Fibroblast of lung (primary cell): ENCODE measurements around the gene ITLN1. TPM values are rescaled to one million over a fixed set of nuclear protein-coding genes. Genes with fewer than 3 reads are reported as not detected.
"Not testable (repeated sequence)": the region's sequence is repeated elsewhere in the genome, so short reads cannot be mapped to it uniquely, and the experiment has no call there.

Source experiments
- DNase-seq, 2 donors: peaks; one replicate each; pipeline versions ENCODE4 v3.0.0 to v3.0.0-alpha.2; 2010; ENCODE audit warnings: low read depth in 2 of 2
- H2AFZ ChIP-seq: 2 replicates; pipeline ENCODE4 v1.5.1; 2012; ENCODE audit warnings: low read length, control low read depth, inconsistent platforms
- H3K27ac ChIP-seq: 2 replicates; pipeline ENCODE4 v1.5.1; 2011; ENCODE audit warnings: low read length, control low read depth; ENCODE audit not compliant: insufficient read depth
- H3K27me3 ChIP-seq: 2 replicates; pipeline ENCODE4 v1.5.1; 2011; ENCODE audit warnings: mild to moderate bottlenecking, low read length; ENCODE audit not compliant: control insufficient read depth, insufficient read depth
- H3K36me3 ChIP-seq: 2 replicates; pipeline ENCODE4 v1.5.1; 2011; ENCODE audit warnings: low read length; ENCODE audit not compliant: control insufficient read depth, insufficient read depth
- H3K4me1 ChIP-seq: 2 replicates; pipeline ENCODE4 v1.5.1; 2011; ENCODE audit warnings: low read length; ENCODE audit not compliant: control insufficient read depth, insufficient read depth; ENCODE audit errors: extremely low read depth
- H3K4me2 ChIP-seq: 2 replicates; pipeline ENCODE4 v1.5.1; 2011; ENCODE audit warnings: low read length, control low read depth; ENCODE audit not compliant: insufficient read depth; ENCODE audit errors: extremely low read depth
- H3K4me3 ChIP-seq, 4 experiments: fragments of 200-600 bp in 1 of 4; sonication (generic) in 1 of 4; replicated peaks in 1 of 4; 2 replicates each; pipeline ENCODE4 v1.5.1; 2011 to 2016; ENCODE audit warnings: low read length in 4 of 4, low read depth in 3 of 4, mild to moderate bottlenecking in 3 of 4, control low read depth in 2 of 4, inconsistent platforms in 1 of 4, mixed read lengths in 1 of 4; ENCODE audit not compliant: insufficient read depth in 1 of 4; ENCODE audit errors: control extremely low read depth in 1 of 4
- H3K79me2 ChIP-seq: 2 replicates; pipeline ENCODE4 v1.5.1; 2012; ENCODE audit warnings: mild to moderate bottlenecking, low read length, inconsistent platforms; ENCODE audit not compliant: control insufficient read depth, insufficient read depth
- H3K9ac ChIP-seq: 2 replicates; pipeline ENCODE4 v1.5.1; 2011; ENCODE audit warnings: mild to moderate bottlenecking, low read length, control low read depth; ENCODE audit not compliant: insufficient read depth
- H3K9me3 ChIP-seq: 2 replicates; pipeline ENCODE4 v1.5.1; 2012; ENCODE audit warnings: low read depth, low read length; ENCODE audit not compliant: control insufficient read depth, insufficient read depth
- H4K20me1 ChIP-seq: 2 replicates; pipeline ENCODE4 v1.5.1; 2011; ENCODE audit warnings: low read length; ENCODE audit not compliant: control insufficient read depth, insufficient read depth; ENCODE audit errors: extremely low read depth
- EZH2 ChIP-seq: IDR thresholded peaks from 2 replicates; pipeline ENCODE4 v1.5.1; 2012; ENCODE audit warnings: low read length, control low read depth, mild to moderate bottlenecking; ENCODE audit errors: missing control alignments
- polyA plus RNA-seq, 2 donors: library from polyadenylated mRNA; depleted of rRNA in 1 of 2; stranded (reverse) in 1 of 2; unstranded in 1 of 2; fragments of >200 nt; gene quantifications; 2 replicates each; pipeline ENCODE4 v1.2.1, GENCODE V29; 2011 to 2012; ENCODE audit warnings: missing spikeins in 1 of 2
- total RNA-seq: library from RNA; depleted of rRNA; stranded (reverse); fragments of >200 nt; gene quantifications from 2 replicates; pipeline ENCODE4 v1.2.1, GENCODE V29; 2014
- TF ChIP-seq, protein P1 (sequence below), 2 donors: IDR thresholded peaks in 1 of 2; conservative IDR thresholded peaks in 1 of 2; 1 replicate in 1 of 2; 2 replicates in 1 of 2; pipeline ENCODE4 v1.5.1; 2011 to 2012; ENCODE audit warnings: low read length in 2 of 2, control low read depth in 1 of 2, inconsistent platforms in 1 of 2, low read depth in 1 of 2, mild to moderate bottlenecking in 1 of 2

ITLN1 gene
- total and polyA plus RNA-seq, 2 donors (not counting 1 experiment from before 2014, with no cell fraction given): not detected

DNA sequence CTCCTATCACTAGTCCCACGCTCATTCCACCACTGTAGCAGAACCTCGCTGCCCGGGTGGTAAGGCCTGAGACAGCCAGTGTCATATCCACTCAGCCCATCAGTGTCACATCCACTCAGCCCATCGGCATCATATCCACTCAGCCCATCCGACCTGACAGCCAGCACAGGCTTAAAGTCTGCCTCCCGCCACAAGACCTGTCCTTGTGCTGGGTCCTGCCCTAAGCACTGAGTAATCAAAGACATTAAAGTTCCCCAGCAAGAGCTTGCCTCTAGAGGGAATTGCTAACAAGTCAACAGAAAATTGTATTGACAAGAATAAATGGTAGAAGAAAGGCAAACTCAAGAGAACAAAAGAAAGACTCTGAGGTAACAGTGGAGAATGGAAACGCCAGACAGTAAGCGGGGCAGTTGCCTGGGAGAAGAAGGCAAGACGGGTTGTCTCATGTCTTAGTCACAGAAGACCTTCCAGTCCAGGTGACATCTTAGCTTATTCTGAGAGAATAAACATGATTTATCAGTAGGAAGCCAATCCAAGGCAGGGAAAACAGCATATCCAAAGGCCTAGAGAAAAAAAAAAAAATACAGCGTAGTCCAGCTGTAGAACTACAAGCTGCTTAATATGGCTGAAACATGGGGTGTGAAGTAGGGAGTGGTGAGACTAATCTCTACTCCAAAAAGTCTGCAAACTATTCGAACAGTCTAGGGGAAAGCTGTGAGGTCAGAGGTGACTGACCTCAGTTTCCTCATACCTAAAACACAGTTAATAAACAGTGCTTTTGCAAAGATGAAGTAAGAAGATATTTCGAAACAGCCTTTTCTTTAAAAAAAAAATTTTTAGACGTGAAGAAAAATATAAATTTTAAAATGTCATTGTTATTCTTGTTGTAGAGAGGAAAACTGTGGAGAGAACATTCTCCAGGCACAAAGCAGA lies 1.1 kb downstream of the ITLN1 start:
- no peak overlapping the region for H3K9ac ChIP-seq
- H3K36me3 ChIP-seq: no peaks in the 10 kb centered on the region
- TF ChIP-seq, protein P1, sequence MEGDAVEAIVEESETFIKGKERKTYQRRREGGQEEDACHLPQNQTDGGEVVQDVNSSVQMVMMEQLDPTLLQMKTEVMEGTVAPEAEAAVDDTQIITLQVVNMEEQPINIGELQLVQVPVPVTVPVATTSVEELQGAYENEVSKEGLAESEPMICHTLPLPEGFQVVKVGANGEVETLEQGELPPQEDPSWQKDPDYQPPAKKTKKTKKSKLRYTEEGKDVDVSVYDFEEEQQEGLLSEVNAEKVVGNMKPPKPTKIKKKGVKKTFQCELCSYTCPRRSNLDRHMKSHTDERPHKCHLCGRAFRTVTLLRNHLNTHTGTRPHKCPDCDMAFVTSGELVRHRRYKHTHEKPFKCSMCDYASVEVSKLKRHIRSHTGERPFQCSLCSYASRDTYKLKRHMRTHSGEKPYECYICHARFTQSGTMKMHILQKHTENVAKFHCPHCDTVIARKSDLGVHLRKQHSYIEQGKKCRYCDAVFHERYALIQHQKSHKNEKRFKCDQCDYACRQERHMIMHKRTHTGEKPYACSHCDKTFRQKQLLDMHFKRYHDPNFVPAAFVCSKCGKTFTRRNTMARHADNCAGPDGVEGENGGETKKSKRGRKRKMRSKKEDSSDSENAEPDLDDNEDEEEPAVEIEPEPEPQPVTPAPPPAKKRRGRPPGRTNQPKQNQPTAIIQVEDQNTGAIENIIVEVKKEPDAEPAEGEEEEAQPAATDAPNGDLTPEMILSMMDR (conservative IDR thresholded peaks at IDR 0.05 in 1 of 2, IDR thresholded peaks at IDR 0.05 in 1 of 2; ENCODE audit: low read depth in 1 of 2, low read length in 2 of 2): no peak
- no peak for TF ChIP-seq EZH2
- no peak overlapping the region for H3K27ac ChIP-seq
- H3K9me3 ChIP-seq: no peaks in the 10 kb centered on the region
- H2AFZ ChIP-seq: no peak overlapping the region
- no peaks in the 10 kb centered on the region for H3K27me3 ChIP-seq
- no peak overlapping the region for H3K4me3 ChIP-seq
- DNase-seq: no peak
- H3K79me2 ChIP-seq: no peaks in the 10 kb centered on the region
- no peaks in the 10 kb centered on the region for H4K20me1 ChIP-seq
- H3K4me1 ChIP-seq: no peaks in the 10 kb centered on the region
- H3K4me2 ChIP-seq: no peak overlapping the region

DNA sequence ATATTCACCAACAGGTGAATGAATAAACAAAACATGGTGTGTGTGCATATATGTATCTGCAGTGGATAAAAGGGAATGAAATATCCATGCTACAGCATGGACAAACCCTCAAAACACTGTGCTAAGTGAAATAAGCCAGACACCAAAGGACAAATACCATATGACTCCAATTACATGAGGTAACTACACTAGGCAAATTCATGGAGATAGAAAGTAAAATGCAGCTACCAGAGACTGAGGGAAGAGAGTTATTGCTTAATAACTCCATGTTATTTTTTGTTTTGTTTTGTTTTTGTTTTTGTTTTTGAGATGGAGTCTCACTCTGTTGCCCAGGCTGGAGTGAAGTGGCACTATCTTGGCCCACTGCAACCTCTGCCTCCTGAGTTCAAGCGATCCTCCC lies 2.4 kb downstream of the ITLN1 start:
- Histone ChIP-seq H2AFZ (no peak overlapping the region), H4K20me1 (no peaks in the 10 kb centered on the region), H3K79me2 (no peaks in the 10 kb centered on the region), H3K27me3 (no peaks in the 10 kb centered on the region), H3K9me3 (no peaks in the 10 kb centered on the region), H3K4me2 (no peak overlapping the region), H3K36me3 (no peaks in the 10 kb centered on the region), H3K4me3 (no peak overlapping the region), H3K4me1 (no peaks in the 10 kb centered on the region), H3K9ac (no peak overlapping the region), H3K27ac (no peak overlapping the region)
- TF ChIP-seq, protein P1 (conservative IDR thresholded peaks at IDR 0.05 in 1 of 2, IDR thresholded peaks at IDR 0.05 in 1 of 2; ENCODE audit: low read depth in 1 of 2, low read length in 2 of 2): no peak
- TF ChIP-seq EZH2: no peak
- no peak for DNase-seq

DNA sequence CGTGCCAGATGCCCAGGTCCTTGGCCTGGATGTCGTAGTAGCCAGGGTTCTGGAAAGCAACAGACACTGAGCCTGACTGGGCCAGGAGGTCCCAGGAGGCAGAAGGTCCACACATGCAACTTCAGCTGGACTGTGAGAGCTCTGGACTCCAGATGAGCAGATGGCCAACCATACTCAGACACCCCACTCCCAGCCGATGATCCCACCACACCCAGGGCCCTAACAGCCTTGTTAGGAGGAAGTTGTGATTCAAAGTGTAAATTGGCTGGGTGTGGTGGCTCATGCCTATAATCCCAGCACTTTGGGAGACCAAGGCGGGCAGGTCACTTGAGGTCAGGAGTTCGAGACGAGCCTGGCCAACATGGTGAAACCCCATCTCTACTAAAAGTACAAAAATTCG lies 3.7 kb downstream of the ITLN1 start:
- H3K9ac ChIP-seq, H3K4me1 ChIP-seq, H3K79me2 ChIP-seq, H3K9me3 ChIP-seq, H3K4me3 ChIP-seq, H3K27me3 ChIP-seq, H4K20me1 ChIP-seq, H2AFZ ChIP-seq, H3K27ac ChIP-seq, H3K4me2 ChIP-seq, DNase-seq, H3K36me3 ChIP-seq: not testable (repeated sequence)
